Natural killer cell treated with Interleukin-12 subunit alpha and Interleukin-12 subunit beta and Interleukin-15 and Interleukin-18, amount 100 ng/mL, for 72 hours (primary cell): ENCODE data around the gene CD8B2. TPM values are rescaled to one million over a fixed set of nuclear protein-coding genes. Genes with fewer than 3 reads are reported as not detected.
A peak's percentile ranks its signal among the peaks of the same experiment; 100 is the strongest.
"Not testable (repeated sequence)": the region's sequence is repeated elsewhere in the genome, so short reads cannot be mapped to it uniquely, and the experiment has no call there.

Experiments
- ATAC-seq, 2 donors: fragments of 150-1000 bp; cut with Tn5 transposase in 1 of 2; sonication (Bioruptor Pico), chemical (Tn5 transposase) in 1 of 2; 2 replicates each; pipeline ENCODE4 v1.10.0; 2021
- DNase-seq: peaks from one replicate; pipeline ENCODE4 v3.0.0; 2022; ENCODE audit warnings: low spot score
- H3K27ac Mint-ChIP-seq, 2 donors: 1 replicate in 1 of 2; 2 replicates in 1 of 2; pipeline ENCODE4 v1.8.0; 2022; ENCODE audit warnings: mixed read lengths in 2 of 2, mild to moderate bottlenecking in 1 of 2, moderate library complexity in 1 of 2
- H3K27me3 Mint-ChIP-seq, 2 donors: 1 replicate in 1 of 2; 2 replicates in 1 of 2; pipeline ENCODE4 v1.8.0; 2022; ENCODE audit warnings: mixed read lengths in 2 of 2
- H3K36me3 Mint-ChIP-seq: one replicate; pipeline ENCODE4 v1.8.0; 2022; ENCODE audit warnings: mixed read lengths
- H3K4me1 Mint-ChIP-seq, 2 donors: 1 replicate in 1 of 2; 2 replicates in 1 of 2; pipeline ENCODE4 v1.8.0; 2022; ENCODE audit warnings: low read depth in 2 of 2, mixed read lengths in 2 of 2, mild to moderate bottlenecking in 1 of 2
- H3K4me3 Mint-ChIP-seq: one replicate; pipeline ENCODE4 v1.8.0; 2022; ENCODE audit warnings: mixed read lengths
- H3K9me3 Mint-ChIP-seq: 2 replicates; pipeline ENCODE4 v1.8.0; 2022; ENCODE audit warnings: mixed read lengths
- total RNA-seq, 2 donors: library from RNA; stranded (reverse); gene quantifications; one replicate each; pipeline ENCODE4 v1.2.3, GENCODE V29; 2022

Gene CD8B2
- total RNA-seq, 2 donors from 2014 or later, result 0.10 to 0.61 TPM

GRCh38 chr2:106547164-106547903 is 60.2 kb downstream of the CD8B2 start:
- H3K4me3 Mint-ChIP-seq, result no peak overlapping the region
- no peaks in the 10 kb centered on the region for H3K9me3 Mint-ChIP-seq
- no peak overlapping the region for H3K27ac Mint-ChIP-seq
- DNase-seq (no peak), ATAC-seq (no peak)
- H3K4me1 Mint-ChIP-seq, result peaks cover 0 to 2% of the 10 kb centered on the region in 2 donors
- H3K27me3 Mint-ChIP-seq, result peaks cover 26 to 28% of the 10 kb centered on the region in 2 donors
- H3K36me3 Mint-ChIP-seq, result no peaks in the 10 kb centered on the region

- Mint-ChIP-seq H3K4me1 (no peaks in the 10 kb centered on the region), H3K27ac (no peak overlapping the region), H3K9me3 (no peaks in the 10 kb centered on the region), H3K27me3 (peaks cover 9 to 15% of the 10 kb centered on the region in 2 donors), H3K4me3 (no peak overlapping the region), H3K36me3 (no peaks in the 10 kb centered on the region)
- no peak for DNase-seq
- ATAC-seq, result peak in 1 of 2 donors; percentile 32
Observed at GRCh38 chr2:106551417-106552130, 64.4 kb downstream of the CD8B2 start.

- Mint-ChIP-seq H3K36me3 (no peaks in the 10 kb centered on the region), H3K4me1 (no peaks in the 10 kb centered on the region), H3K9me3 (no peaks in the 10 kb centered on the region), H3K27ac (no peak overlapping the region), H3K27me3 (peaks cover 0 to 14% of the 10 kb centered on the region in 2 donors), H3K4me3 (no peak overlapping the region)
- DNase-seq (no peak), ATAC-seq (no peak)
Observed at GRCh38 chr2:106552921-106553320, 65.8 kb downstream of the CD8B2 start.

- Mint-ChIP-seq H3K4me1 (no peaks in the 10 kb centered on the region), H3K4me3 (no peak overlapping the region), H3K9me3 (no peaks in the 10 kb centered on the region), H3K27ac (no peak overlapping the region), H3K36me3 (no peaks in the 10 kb centered on the region), H3K27me3 (peaks cover 0 to 10% of the 10 kb centered on the region in 2 donors)
- ATAC-seq (no peak), DNase-seq (no peak)
Observed at GRCh38 chr2:106553321-106553720, 66.2 kb downstream of the CD8B2 start.

- DNase-seq, result no peak
- H3K4me3 Mint-ChIP-seq, result no peak overlapping the region
- no peaks in the 10 kb centered on the region for H3K9me3 Mint-ChIP-seq
- H3K27ac Mint-ChIP-seq, result no peak overlapping the region
- no peaks in the 10 kb centered on the region for H3K36me3 Mint-ChIP-seq
- H3K27me3 Mint-ChIP-seq, result peaks cover 0 to 7% of the 10 kb centered on the region in 2 donors
- no peak for ATAC-seq
- no peaks in the 10 kb centered on the region for H3K4me1 Mint-ChIP-seq
Observed at GRCh38 chr2:106554411-106554810, 67.2 kb downstream of the CD8B2 start.

- Mint-ChIP-seq H3K4me3 (no peak overlapping the region), H3K27me3 (peaks cover 6 to 7% of the 10 kb centered on the region in 2 donors), H3K4me1 (no peaks in the 10 kb centered on the region), H3K27ac (no peak overlapping the region), H3K36me3 (no peaks in the 10 kb centered on the region), H3K9me3 (no peaks in the 10 kb centered on the region)
- ATAC-seq (no peak), DNase-seq (no peak)
Observed at GRCh38 chr2:106555053-106555452, 67.9 kb downstream of the CD8B2 start.

GRCh38 chr2:106559786-106560185 is 72.6 kb downstream of the CD8B2 start:
- DNase-seq, H3K27ac Mint-ChIP-seq, H3K4me1 Mint-ChIP-seq, H3K4me3 Mint-ChIP-seq, H3K36me3 Mint-ChIP-seq, H3K9me3 Mint-ChIP-seq, ATAC-seq: not testable (repeated sequence)
- H3K27me3 Mint-ChIP-seq, result peaks cover 15 to 21% of the 10 kb centered on the region in 2 donors

GRCh38 chr2:106560773-106561172 is 73.6 kb downstream of the CD8B2 start:
- H3K27me3 Mint-ChIP-seq, result peaks cover 13 to 21% of the 10 kb centered on the region in 2 donors
- DNase-seq, result no peak
- peak in 1 of 2 donors; percentile 45 for ATAC-seq
- no peak overlapping the region for H3K4me3 Mint-ChIP-seq
- H3K4me1 Mint-ChIP-seq, result no peaks in the 10 kb centered on the region
- H3K36me3 Mint-ChIP-seq, result no peaks in the 10 kb centered on the region
- no peaks in the 10 kb centered on the region for H3K9me3 Mint-ChIP-seq
- H3K27ac Mint-ChIP-seq, result no peak overlapping the region

- Mint-ChIP-seq H3K27ac (no peak overlapping the region), H3K4me3 (no peak overlapping the region), H3K36me3 (no peaks in the 10 kb centered on the region), H3K27me3 (peaks cover 12 to 21% of the 10 kb centered on the region in 2 donors), H3K4me1 (no peaks in the 10 kb centered on the region), H3K9me3 (no peaks in the 10 kb centered on the region)
- ATAC-seq (peak in 1 of 2 donors; percentile 54), DNase-seq (no peak)
Observed at GRCh38 chr2:106561356-106561755, 74.2 kb downstream of the CD8B2 start.

GRCh38 chr2:106561803-106562202 is 74.6 kb downstream of the CD8B2 start:
- Mint-ChIP-seq H3K4me1 (no peaks in the 10 kb centered on the region), H3K4me3 (no peak overlapping the region), H3K27ac (no peak overlapping the region), H3K27me3 (peaks cover 14 to 21% of the 10 kb centered on the region in 2 donors), H3K9me3 (no peaks in the 10 kb centered on the region), H3K36me3 (no peaks in the 10 kb centered on the region)
- DNase-seq, result no peak
- ATAC-seq, result no peak

GRCh38 chr2:106562268-106563186 is 75.4 kb downstream of the CD8B2 start:
- Mint-ChIP-seq H3K4me1 (no peaks in the 10 kb centered on the region), H3K27ac (no peak overlapping the region), H3K9me3 (no peaks in the 10 kb centered on the region), H3K4me3 (no peak overlapping the region), H3K36me3 (no peaks in the 10 kb centered on the region), H3K27me3 (peaks cover 16 to 28% of the 10 kb centered on the region in 2 donors)
- DNase-seq (no peak), ATAC-seq (no peak)

GRCh38 chr2:106563195-106563594 is 76.0 kb downstream of the CD8B2 start:
- DNase-seq (no peak), ATAC-seq (no peak)
- H3K27ac Mint-ChIP-seq, result no peak overlapping the region
- no peak overlapping the region for H3K4me3 Mint-ChIP-seq
- no peaks in the 10 kb centered on the region for H3K36me3 Mint-ChIP-seq
- no peaks in the 10 kb centered on the region for H3K4me1 Mint-ChIP-seq
- H3K27me3 Mint-ChIP-seq, result peaks cover 19 to 34% of the 10 kb centered on the region in 2 donors
- H3K9me3 Mint-ChIP-seq, result no peaks in the 10 kb centered on the region

- H3K4me3 Mint-ChIP-seq, result no peak overlapping the region
- no peaks in the 10 kb centered on the region for H3K36me3 Mint-ChIP-seq
- no peak overlapping the region for H3K27ac Mint-ChIP-seq
- no peaks in the 10 kb centered on the region for H3K9me3 Mint-ChIP-seq
- no peaks in the 10 kb centered on the region for H3K4me1 Mint-ChIP-seq
- H3K27me3 Mint-ChIP-seq, result peaks cover 27 to 39% of the 10 kb centered on the region in 2 donors
- ATAC-seq (no peak), DNase-seq (no peak)
Observed at GRCh38 chr2:106565599-106565998, 78.4 kb downstream of the CD8B2 start.
